ENCODE data around the gene DGKD.

Gene DGKD

GRCh38 chr2:233495503-233496496 lies 141.5 kb downstream of the DGKD start:
- in situ Hi-C loops (cut with HindIII; ENCODE audit: low pct_ligation_motif_present, low sequenced_read_pairs) = no loop called here
- Histone ChIP-seq H3K27me3 (replicated peaks) (no peaks in the 10 kb centered on the region), H3K27ac (no peak overlapping the region), H3K4me3 (ENCODE audit: low read depth, low read length) (no peak overlapping the region), H3K36me3 (replicated peaks) (peaks cover 3% of the 10 kb centered on the region)
- no peak for DNase-seq
- no peak for TF ChIP-seq CTCF (IDR thresholded peaks at IDR 0.05; ENCODE audit: low read depth, low read length, missing control alignments)

DNA sequence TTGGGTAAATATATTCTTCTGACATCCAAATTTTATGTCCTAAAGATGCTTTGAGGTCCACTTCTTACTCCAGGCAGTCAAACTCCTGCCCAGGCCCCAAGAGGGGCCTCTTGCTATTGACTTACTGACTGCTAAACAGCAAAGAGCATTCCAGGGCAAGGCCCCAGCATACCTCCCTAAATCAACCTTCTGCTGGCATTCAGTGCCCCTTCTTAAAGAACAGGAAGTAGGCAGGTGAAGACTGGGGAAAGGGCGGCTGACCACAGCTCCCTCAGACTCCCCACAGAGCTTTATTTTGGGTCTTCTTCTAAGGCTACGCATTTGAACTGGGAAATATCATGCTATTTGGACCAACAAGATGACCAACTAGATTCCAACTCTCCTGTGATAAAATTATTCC lies 143.4 kb downstream of the DGKD start:
- Histone ChIP-seq H3K27me3 (replicated peaks) (no peaks in the 10 kb centered on the region), H3K4me3 (ENCODE audit: low read depth, low read length) (no peak overlapping the region), H3K27ac (no peak overlapping the region), H3K36me3 (replicated peaks) (peaks cover 2% of the 10 kb centered on the region)
- no peak for TF ChIP-seq CTCF (IDR thresholded peaks at IDR 0.05; ENCODE audit: low read depth, low read length, missing control alignments)
- DNase-seq = no peak
- in situ Hi-C loops (cut with HindIII; ENCODE audit: low pct_ligation_motif_present, low sequenced_read_pairs) = no loop called here

DNA sequence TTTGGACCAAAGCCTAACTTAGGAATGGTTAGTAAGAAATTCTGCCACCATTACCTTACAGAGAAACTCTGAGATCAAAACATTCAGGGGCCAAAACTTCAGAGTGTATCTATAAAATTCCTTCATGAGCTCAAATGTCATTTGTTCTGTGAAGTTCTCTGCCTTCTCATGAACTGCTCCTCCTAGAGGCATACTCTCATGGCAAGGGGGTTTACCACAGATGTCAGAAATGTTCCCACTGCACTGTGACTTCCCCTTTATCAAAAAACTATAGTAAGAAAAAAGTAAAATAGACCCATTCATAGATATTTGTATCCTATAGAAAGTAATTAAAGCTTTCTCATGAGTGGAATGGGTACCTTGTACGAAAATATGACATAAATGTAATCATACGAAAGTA lies 143.8 kb downstream of the DGKD start:
- DNase-seq = no peak
- Histone ChIP-seq H3K36me3 (replicated peaks) (no peaks in the 10 kb centered on the region), H3K27me3 (replicated peaks) (no peaks in the 10 kb centered on the region), H3K27ac (no peak overlapping the region), H3K4me3 (ENCODE audit: low read depth, low read length) (no peak overlapping the region)
- no peak for TF ChIP-seq CTCF (IDR thresholded peaks at IDR 0.05; ENCODE audit: low read depth, low read length, missing control alignments)
- in situ Hi-C loops (cut with HindIII; ENCODE audit: low pct_ligation_motif_present, low sequenced_read_pairs) = no loop called here

DNA sequence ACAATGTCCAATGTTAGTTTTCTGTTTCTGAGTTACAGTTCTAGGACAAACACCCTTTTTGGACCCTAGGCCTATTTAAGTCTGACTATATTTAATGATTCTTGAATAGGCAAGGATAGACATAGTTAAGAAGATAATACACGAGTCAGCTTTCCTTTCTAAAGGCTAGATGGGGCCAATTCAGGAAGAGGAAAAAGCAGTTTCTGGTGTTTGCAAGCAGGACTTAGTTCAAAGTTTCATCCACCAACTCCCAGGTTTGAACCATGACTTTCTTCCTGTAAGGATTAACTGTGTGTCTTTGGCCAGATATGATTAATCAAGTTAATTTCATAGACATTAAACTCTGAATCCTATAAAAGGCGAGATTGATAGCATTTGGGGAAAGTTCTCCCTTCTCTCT lies 145.6 kb downstream of the DGKD start:
- Histone ChIP-seq H3K36me3 (replicated peaks) (no peaks in the 10 kb centered on the region), H3K27me3 (replicated peaks) (no peaks in the 10 kb centered on the region), H3K4me3 (ENCODE audit: low read depth, low read length) (no peak overlapping the region), H3K27ac (no peak overlapping the region)
- DNase-seq = no peak
- in situ Hi-C loops (cut with HindIII; ENCODE audit: low pct_ligation_motif_present, low sequenced_read_pairs) = no loop called here
- no peak for TF ChIP-seq CTCF (IDR thresholded peaks at IDR 0.05; ENCODE audit: low read depth, low read length, missing control alignments)

- Histone ChIP-seq H3K27me3 (replicated peaks) (no peaks in the 10 kb centered on the region), H3K4me3 (ENCODE audit: low read depth, low read length) (no peak overlapping the region), H3K27ac (peak overlapping the region; percentile 49), H3K36me3 (replicated peaks) (no peaks in the 10 kb centered on the region)
- in situ Hi-C loops (cut with HindIII; ENCODE audit: low pct_ligation_motif_present, low sequenced_read_pairs) = no loop called here
- no peak for TF ChIP-seq CTCF (IDR thresholded peaks at IDR 0.05; ENCODE audit: low read depth, low read length, missing control alignments)
- DNase-seq = peak; percentile 67
Observed at GRCh38 chr2:233501198-233502076, 147.1 kb downstream of the DGKD start.
